ENCODE data around the gene AJAP1. TPM values are rescaled to one million over a fixed set of nuclear protein-coding genes. Genes with fewer than 3 reads are reported as not detected.

Gene AJAP1
- total RNA-seq, 1 experiment from 2014 or later: not detected

DNA sequence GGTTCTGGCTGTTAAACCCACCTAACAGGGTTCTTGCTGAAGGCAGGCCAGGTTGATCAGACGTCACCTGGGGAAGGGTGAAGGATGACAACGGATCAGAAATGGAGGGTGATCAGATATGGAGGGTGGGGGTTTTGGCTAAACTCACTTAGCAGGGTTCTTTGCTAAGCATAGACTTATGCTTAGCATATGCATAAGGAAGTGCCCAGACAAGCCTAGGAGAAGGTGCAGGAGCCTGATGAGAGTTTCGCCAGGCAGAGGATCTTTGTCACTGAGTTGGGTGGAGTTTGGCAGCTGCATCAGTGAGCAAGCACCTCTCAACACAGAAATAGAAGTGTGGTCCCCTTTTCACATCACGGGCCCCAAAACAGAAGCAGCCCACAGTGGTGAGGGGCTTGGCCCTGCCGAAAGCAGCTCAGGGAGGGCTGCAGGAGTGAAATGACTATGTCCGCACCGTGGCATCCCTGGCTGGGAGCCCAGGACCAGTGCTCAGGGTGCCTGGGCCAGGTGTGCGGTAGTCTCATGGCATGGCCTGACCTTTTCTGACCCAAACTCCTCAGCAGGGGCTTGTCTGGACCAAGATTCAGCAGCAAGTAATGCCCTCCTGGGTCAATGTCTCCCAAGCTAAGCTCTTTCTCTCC lies 101.6 kb downstream of the AJAP1 start:
- ChIA-PET CTCF (no interaction called here), RAD21 (ENCODE audit: low non-redundant PET in 1 of 2, low total read pairs in 2 of 2, uncharacterized antibody in 2 of 2, unreplicated experiment in 2 of 2) (no interaction called here), POLR2A (no interaction called here)
- Histone ChIP-seq H3K27ac (ENCODE audit: low read depth, low read length) (no peak overlapping the region), H3K36me3 (ENCODE audit: control insufficient read depth in 1 of 2, insufficient read depth in 2 of 2, low read length in 2 of 2) (no peaks in the 10 kb centered on the region), H3K9me3 (ENCODE audit: control insufficient read depth in 1 of 2, insufficient read depth in 1 of 2, low read depth in 1 of 2, low read length in 2 of 2) (no peaks in the 10 kb centered on the region; a peak in 1 of 4 replicates), H4K20me1 (ENCODE audit: insufficient read depth) (no peaks in the 10 kb centered on the region), H3K9ac (ENCODE audit: low read length) (no peak overlapping the region), H3K4me2 (ENCODE audit: low read length) (no peak overlapping the region), H3K9me2 (ENCODE audit: insufficient read depth) (no peaks in the 10 kb centered on the region), H3K4me3 (replicated peaks in 1 of 2; ENCODE audit: low read depth in 1 of 2, low read length in 2 of 2) (no peak overlapping the region), H3K4me1 (ENCODE audit: control insufficient read depth in 1 of 2, insufficient read depth in 2 of 2, low read length in 2 of 2) (no peaks in the 10 kb centered on the region), H3K27me3 (ENCODE audit: insufficient read depth, low read length) (no peaks in the 10 kb centered on the region), H3K79me2 (ENCODE audit: insufficient read depth, low read length) (no peaks in the 10 kb centered on the region), H2AFZ (ENCODE audit: low read depth, low read length, poor library complexity, severe bottlenecking) (no peak overlapping the region)
- intact Hi-C loops (cut with micrococcal nuclease): no loop called here
- no peak for DNase-seq (ENCODE audit: low read depth, low spot score)
- BruUV-seq (replicated peaks): no TSS peak
- no peak for ATAC-seq
- TF ChIP-seq POLR2AphosphoS5 (IDR thresholded peaks at IDR 0.05; ENCODE audit: low read depth, low read length) (no peak), JUND (IDR thresholded peaks at IDR 0.05) (no peak), EZH2phosphoT487 (IDR thresholded peaks at IDR 0.05; ENCODE audit: borderline replicate concordance) (no peak), FOSL1 (IDR thresholded peaks at IDR 0.05; ENCODE audit: low read depth) (no peak), POLR2A (IDR thresholded peaks at IDR 0.05; ENCODE audit: borderline replicate concordance, extremely low read depth, insufficient read depth, insufficient read length) (no peak), EGR1 (IDR thresholded peaks at IDR 0.05; ENCODE audit: low read depth) (no peak), EZH2 (IDR thresholded peaks at IDR 0.05) (no peak), CBX3 (IDR thresholded peaks at IDR 0.05; ENCODE audit: low read depth) (no peak), ZNF274 (IDR thresholded peaks at IDR 0.05; ENCODE audit: low read depth, low read length) (no peak), YY1 (IDR thresholded peaks at IDR 0.05; ENCODE audit: extremely low read depth, insufficient replicate concordance, low read depth, low read length) (no peak), CTCF (IDR thresholded peaks at IDR 0.05 in 2 of 3, conservative IDR thresholded peaks at IDR 0.05 in 1 of 3; ENCODE audit: borderline replicate concordance in 1 of 3, insufficient read depth in 1 of 3, low read depth in 2 of 3, low read length in 2 of 3) (no peak), RAD21 (IDR thresholded peaks at IDR 0.05; ENCODE audit: low read depth) (no peak), TCF7L2 (IDR thresholded peaks at IDR 0.05; ENCODE audit: borderline replicate concordance, extremely low read depth, insufficient read depth, insufficient read length) (no peak), SRF (IDR thresholded peaks at IDR 0.05; ENCODE audit: low read depth) (no peak), SIN3A (IDR thresholded peaks at IDR 0.05; ENCODE audit: low read depth) (no peak), CEBPB (IDR thresholded peaks at IDR 0.05; ENCODE audit: low read depth) (no peak), MAX (IDR thresholded peaks at IDR 0.05) (no peak), ZFX (IDR thresholded peaks at IDR 0.05) (no peak)
- TF ChIP-seq, protein P1, sequence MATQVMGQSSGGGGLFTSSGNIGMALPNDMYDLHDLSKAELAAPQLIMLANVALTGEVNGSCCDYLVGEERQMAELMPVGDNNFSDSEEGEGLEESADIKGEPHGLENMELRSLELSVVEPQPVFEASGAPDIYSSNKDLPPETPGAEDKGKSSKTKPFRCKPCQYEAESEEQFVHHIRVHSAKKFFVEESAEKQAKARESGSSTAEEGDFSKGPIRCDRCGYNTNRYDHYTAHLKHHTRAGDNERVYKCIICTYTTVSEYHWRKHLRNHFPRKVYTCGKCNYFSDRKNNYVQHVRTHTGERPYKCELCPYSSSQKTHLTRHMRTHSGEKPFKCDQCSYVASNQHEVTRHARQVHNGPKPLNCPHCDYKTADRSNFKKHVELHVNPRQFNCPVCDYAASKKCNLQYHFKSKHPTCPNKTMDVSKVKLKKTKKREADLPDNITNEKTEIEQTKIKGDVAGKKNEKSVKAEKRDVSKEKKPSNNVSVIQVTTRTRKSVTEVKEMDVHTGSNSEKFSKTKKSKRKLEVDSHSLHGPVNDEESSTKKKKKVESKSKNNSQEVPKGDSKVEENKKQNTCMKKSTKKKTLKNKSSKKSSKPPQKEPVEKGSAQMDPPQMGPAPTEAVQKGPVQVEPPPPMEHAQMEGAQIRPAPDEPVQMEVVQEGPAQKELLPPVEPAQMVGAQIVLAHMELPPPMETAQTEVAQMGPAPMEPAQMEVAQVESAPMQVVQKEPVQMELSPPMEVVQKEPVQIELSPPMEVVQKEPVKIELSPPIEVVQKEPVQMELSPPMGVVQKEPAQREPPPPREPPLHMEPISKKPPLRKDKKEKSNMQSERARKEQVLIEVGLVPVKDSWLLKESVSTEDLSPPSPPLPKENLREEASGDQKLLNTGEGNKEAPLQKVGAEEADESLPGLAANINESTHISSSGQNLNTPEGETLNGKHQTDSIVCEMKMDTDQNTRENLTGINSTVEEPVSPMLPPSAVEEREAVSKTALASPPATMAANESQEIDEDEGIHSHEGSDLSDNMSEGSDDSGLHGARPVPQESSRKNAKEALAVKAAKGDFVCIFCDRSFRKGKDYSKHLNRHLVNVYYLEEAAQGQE (IDR thresholded peaks at IDR 0.05; ENCODE audit: low read depth): no peak

Measured in HCT116 (cell line).